HG03196 (cell line): ENCODE data around the gene CYP26B1.

Experiments
- ATAC-seq: cut with Tn5 transposase; IDR thresholded peaks from one replicate; pipeline ENCODE4 v1.9.1; 2021; ENCODE audit not compliant: unreplicated experiment

Gene CYP26B1

GRCh38 chr2:72155151-72155550, 7.5 kb upstream of the CYP26B1 start:
- no peak for ATAC-seq

GRCh38 chr2:72154386-72154975, 6.8 kb upstream of the CYP26B1 start:
- ATAC-seq, result no peak

- ATAC-seq, result no peak
These were observed 6.3 kb upstream of the CYP26B1 start for GRCh38 chr2:72153924-72154323.

- no peak for ATAC-seq
These were observed 5.5 kb upstream of the CYP26B1 start for GRCh38 chr2:72153026-72153791.

- ATAC-seq, result no peak
These were observed 3.2 kb upstream of the CYP26B1 start for GRCh38 chr2:72150861-72151356.

GRCh38 chr2:72150157-72150860, 2.6 kb upstream of the CYP26B1 start:
- ATAC-seq, result peak; percentile 77

GRCh38 chr2:72149556-72150156, 2.0 kb upstream of the CYP26B1 start:
- ATAC-seq, result no peak

- ATAC-seq, result no peak
These were observed 1.3 kb upstream of the CYP26B1 start for GRCh38 chr2:72148837-72149555.

GRCh38 chr2:72148003-72148836, 558 bp upstream of the CYP26B1 start:
- no peak for ATAC-seq

- no peak for ATAC-seq
These were observed 1.0 kb downstream of the CYP26B1 start for GRCh38 chr2:72146347-72147302.

- no peak for ATAC-seq
These were observed 1.9 kb downstream of the CYP26B1 start for GRCh38 chr2:72145658-72146329.

GRCh38 chr2:72145289-72145657, 2.4 kb downstream of the CYP26B1 start:
- ATAC-seq, result no peak

- no peak for ATAC-seq
These were observed 2.9 kb downstream of the CYP26B1 start for GRCh38 chr2:72144632-72145288.

GRCh38 chr2:72144274-72144631, 3.4 kb downstream of the CYP26B1 start:
- ATAC-seq, result no peak

GRCh38 chr2:72143441-72144273, 4.0 kb downstream of the CYP26B1 start:
- no peak for ATAC-seq

- ATAC-seq, result no peak
These were observed 4.9 kb downstream of the CYP26B1 start for GRCh38 chr2:72142570-72143440.
